Measurements from ENCODE around the gene TEX35.

TEX35 gene

GRCh38 chr1:178513278-178513983, 522 bp downstream of the TEX35 start:
- Histone ChIP-seq H3K27ac (ENCODE audit: low read depth, low read length) (no peak overlapping the region), H3K27me3 (ENCODE audit: insufficient read depth, low read length) (no peaks in the 10 kb centered on the region), H3K4me1 (ENCODE audit: control insufficient read depth, insufficient read depth, low read length, unreplicated experiment) (no peaks in the 10 kb centered on the region), H3K4me3 (ENCODE audit: low read depth, low read length) (no peak overlapping the region), H3K36me3 (ENCODE audit: insufficient read depth, low read length) (no peaks in the 10 kb centered on the region), H2AFZ (ENCODE audit: low read length, unreplicated experiment) (no peak overlapping the region), H3K79me2 (ENCODE audit: control insufficient read depth, insufficient read depth, low read length, unreplicated experiment) (no peaks in the 10 kb centered on the region)

- no peak overlapping the region for H3K4me3 ChIP-seq (ENCODE audit: low read depth, low read length)
- no peak overlapping the region for H3K27ac ChIP-seq (ENCODE audit: low read depth, low read length)
- no peak overlapping the region for H2AFZ ChIP-seq (ENCODE audit: low read length, unreplicated experiment)
- no peaks in the 10 kb centered on the region for H3K4me1 ChIP-seq (ENCODE audit: control insufficient read depth, insufficient read depth, low read length, unreplicated experiment)
- no peaks in the 10 kb centered on the region for H3K79me2 ChIP-seq (ENCODE audit: control insufficient read depth, insufficient read depth, low read length, unreplicated experiment)
- H3K36me3 ChIP-seq (ENCODE audit: insufficient read depth, low read length), result no peaks in the 10 kb centered on the region
- no peaks in the 10 kb centered on the region for H3K27me3 ChIP-seq (ENCODE audit: insufficient read depth, low read length)
Measured at GRCh38 chr1:178516110-178516509, 3.2 kb downstream of the TEX35 start.

- Histone ChIP-seq H3K27ac (ENCODE audit: low read depth, low read length) (no peak overlapping the region), H3K79me2 (ENCODE audit: control insufficient read depth, insufficient read depth, low read length, unreplicated experiment) (no peaks in the 10 kb centered on the region), H3K36me3 (ENCODE audit: insufficient read depth, low read length) (no peaks in the 10 kb centered on the region), H3K4me3 (ENCODE audit: low read depth, low read length) (no peak overlapping the region), H3K27me3 (ENCODE audit: insufficient read depth, low read length) (no peaks in the 10 kb centered on the region), H3K4me1 (ENCODE audit: control insufficient read depth, insufficient read depth, low read length, unreplicated experiment) (no peaks in the 10 kb centered on the region), H2AFZ (ENCODE audit: low read length, unreplicated experiment) (no peak overlapping the region)
Measured at GRCh38 chr1:178518894-178519293, 6.0 kb downstream of the TEX35 start.

DNA sequence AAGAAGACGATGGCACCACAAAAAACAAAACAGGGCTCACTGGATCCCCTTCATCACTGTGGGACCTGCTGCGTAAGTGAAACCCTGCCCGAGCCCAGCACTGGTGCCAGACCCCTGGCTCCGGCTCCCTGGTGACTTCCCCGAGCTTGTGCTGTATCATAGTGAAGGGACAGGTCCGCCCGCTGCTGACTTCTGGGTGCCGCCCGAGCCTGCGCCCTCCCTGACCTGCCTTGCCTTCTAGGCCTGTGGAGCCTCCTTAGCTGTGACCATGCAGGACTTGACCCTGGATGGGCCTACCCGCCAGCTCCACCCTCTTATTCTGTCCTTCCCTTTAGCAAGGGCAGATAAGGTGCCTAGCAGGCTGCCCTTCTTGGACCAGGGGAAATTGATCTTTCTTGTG, 7.9 kb downstream of the TEX35 start:
- no peaks in the 10 kb centered on the region for H3K4me1 ChIP-seq (ENCODE audit: control insufficient read depth, insufficient read depth, low read length, unreplicated experiment)
- H3K27me3 ChIP-seq (ENCODE audit: insufficient read depth, low read length), result no peaks in the 10 kb centered on the region
- H3K27ac ChIP-seq (ENCODE audit: low read depth, low read length), result no peak overlapping the region
- H3K4me3 ChIP-seq (ENCODE audit: low read depth, low read length), result no peak overlapping the region
- H2AFZ ChIP-seq (ENCODE audit: low read length, unreplicated experiment), result no peak overlapping the region
- no peaks in the 10 kb centered on the region for H3K36me3 ChIP-seq (ENCODE audit: insufficient read depth, low read length)
- H3K79me2 ChIP-seq (ENCODE audit: control insufficient read depth, insufficient read depth, low read length, unreplicated experiment), result no peaks in the 10 kb centered on the region

DNA sequence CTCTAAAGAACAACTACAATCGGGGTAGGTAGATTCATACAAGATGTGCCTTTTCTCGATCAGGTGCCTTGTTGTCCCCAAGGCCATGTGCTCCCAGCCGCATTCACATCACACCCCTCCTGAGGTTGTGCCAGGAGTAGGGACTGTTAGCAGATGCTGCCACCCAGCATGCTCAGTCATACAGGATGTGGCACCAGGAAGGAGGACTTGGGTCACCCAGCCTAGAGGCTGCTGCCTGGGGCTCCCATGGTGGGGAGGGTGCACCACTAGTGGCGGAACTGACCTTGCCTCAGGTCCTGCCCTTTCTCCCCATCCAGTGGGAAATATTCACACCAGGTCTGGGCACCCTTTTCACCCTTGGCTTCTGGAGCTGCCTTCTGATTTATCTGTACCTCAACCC, 8.3 kb downstream of the TEX35 start:
- Histone ChIP-seq H3K79me2 (ENCODE audit: control insufficient read depth, insufficient read depth, low read length, unreplicated experiment) (no peaks in the 10 kb centered on the region), H2AFZ (ENCODE audit: low read length, unreplicated experiment) (no peak overlapping the region), H3K4me3 (ENCODE audit: low read depth, low read length) (no peak overlapping the region), H3K27me3 (ENCODE audit: insufficient read depth, low read length) (no peaks in the 10 kb centered on the region), H3K36me3 (ENCODE audit: insufficient read depth, low read length) (no peaks in the 10 kb centered on the region), H3K4me1 (ENCODE audit: control insufficient read depth, insufficient read depth, low read length, unreplicated experiment) (no peaks in the 10 kb centered on the region), H3K27ac (ENCODE audit: low read depth, low read length) (no peak overlapping the region)

DNA sequence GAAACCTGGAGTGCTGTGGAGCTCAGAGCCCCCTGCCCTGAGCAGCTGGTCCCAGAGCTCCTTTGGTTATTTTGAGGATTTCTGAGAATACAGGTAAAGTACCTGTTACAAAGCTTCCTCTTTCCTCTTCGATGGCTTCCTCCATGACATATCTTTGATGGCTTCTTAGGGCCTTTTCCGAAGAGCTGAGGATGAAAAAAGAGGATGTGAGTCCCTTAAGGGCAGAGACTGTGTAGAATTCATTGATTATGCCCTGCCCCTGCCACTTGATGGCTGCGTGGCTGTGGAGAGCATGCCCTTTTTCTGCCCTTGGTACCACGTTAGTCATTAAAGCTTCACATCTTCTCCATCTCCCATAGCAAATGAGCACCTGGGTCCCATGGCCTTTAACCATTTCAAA, 14.2 kb downstream of the TEX35 start:
- Histone ChIP-seq H3K27ac (ENCODE audit: low read depth, low read length) (no peak overlapping the region), H3K27me3 (ENCODE audit: insufficient read depth, low read length) (no peaks in the 10 kb centered on the region)

GRCh38 chr1:178528228-178528952, 15.5 kb downstream of the TEX35 start:
- Histone ChIP-seq H3K79me2 (ENCODE audit: control insufficient read depth, insufficient read depth, low read length, unreplicated experiment) (no peaks in the 10 kb centered on the region), H3K4me1 (ENCODE audit: control insufficient read depth, insufficient read depth, low read length, unreplicated experiment) (peaks cover 22% of the 10 kb centered on the region), H3K27ac (ENCODE audit: low read depth, low read length) (no peak overlapping the region), H3K36me3 (ENCODE audit: insufficient read depth, low read length) (no peaks in the 10 kb centered on the region), H2AFZ (ENCODE audit: low read length, unreplicated experiment) (no peak overlapping the region), H3K27me3 (ENCODE audit: insufficient read depth, low read length) (no peaks in the 10 kb centered on the region), H3K4me3 (ENCODE audit: low read depth, low read length) (no peak overlapping the region)

More for the DNA sequence above, 14.2 kb downstream of the TEX35 start:
- no peak overlapping the region for H3K4me3 ChIP-seq (ENCODE audit: low read depth, low read length)
- H3K4me1 ChIP-seq (ENCODE audit: control insufficient read depth, insufficient read depth, low read length, unreplicated experiment), result peaks cover 21% of the 10 kb centered on the region
- no peaks in the 10 kb centered on the region for H3K79me2 ChIP-seq (ENCODE audit: control insufficient read depth, insufficient read depth, low read length, unreplicated experiment)
- H2AFZ ChIP-seq (ENCODE audit: low read length, unreplicated experiment), result no peak overlapping the region
- no peaks in the 10 kb centered on the region for H3K36me3 ChIP-seq (ENCODE audit: insufficient read depth, low read length)

- H3K36me3 ChIP-seq (ENCODE audit: insufficient read depth, low read length), result no peaks in the 10 kb centered on the region
- H3K27ac ChIP-seq (ENCODE audit: low read depth, low read length), result no peak overlapping the region
- no peaks in the 10 kb centered on the region for H3K79me2 ChIP-seq (ENCODE audit: control insufficient read depth, insufficient read depth, low read length, unreplicated experiment)
- no peak overlapping the region for H2AFZ ChIP-seq (ENCODE audit: low read length, unreplicated experiment)
- no peaks in the 10 kb centered on the region for H3K27me3 ChIP-seq (ENCODE audit: insufficient read depth, low read length)
- H3K4me1 ChIP-seq (ENCODE audit: control insufficient read depth, insufficient read depth, low read length, unreplicated experiment), result peaks cover 22% of the 10 kb centered on the region
- H3K4me3 ChIP-seq (ENCODE audit: low read depth, low read length), result no peak overlapping the region
Measured at GRCh38 chr1:178528953-178529335, 16.0 kb downstream of the TEX35 start.

- no peak overlapping the region for H3K27ac ChIP-seq (ENCODE audit: low read depth, low read length)
Measured at GRCh38 chr1:178529364-178530036, 16.6 kb downstream of the TEX35 start.

DNA sequence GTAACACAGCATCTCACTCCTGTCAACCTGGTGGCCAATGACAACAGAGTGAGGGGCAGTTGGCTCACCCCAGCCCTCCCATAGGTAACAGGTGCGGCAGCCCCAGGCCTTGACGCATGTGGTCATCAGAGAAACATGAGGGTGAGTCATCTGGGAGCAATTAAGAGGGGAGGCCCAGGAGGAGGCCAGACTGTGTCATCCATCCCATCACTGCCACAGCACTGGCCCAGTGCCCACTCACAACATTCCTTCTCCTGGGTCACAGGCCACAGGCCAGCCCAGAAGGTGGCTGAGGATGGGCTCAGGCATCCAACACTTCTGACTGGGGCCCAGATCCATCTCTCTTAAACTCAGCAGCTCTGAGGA, 17.1 kb downstream of the TEX35 start:
- Histone ChIP-seq H3K27ac (ENCODE audit: low read depth, low read length) (no peak overlapping the region), H2AFZ (ENCODE audit: low read length, unreplicated experiment) (no peak overlapping the region), H3K4me3 (ENCODE audit: low read depth, low read length) (no peak overlapping the region), H3K4me1 (ENCODE audit: control insufficient read depth, insufficient read depth, low read length, unreplicated experiment) (peaks cover 22% of the 10 kb centered on the region), H3K36me3 (ENCODE audit: insufficient read depth, low read length) (no peaks in the 10 kb centered on the region), H3K79me2 (ENCODE audit: control insufficient read depth, insufficient read depth, low read length, unreplicated experiment) (no peaks in the 10 kb centered on the region), H3K27me3 (ENCODE audit: insufficient read depth, low read length) (no peaks in the 10 kb centered on the region)

More at GRCh38 chr1:178529364-178530036, 16.6 kb downstream of the TEX35 start:
- H3K36me3 ChIP-seq (ENCODE audit: insufficient read depth, low read length), result no peaks in the 10 kb centered on the region
- H3K79me2 ChIP-seq (ENCODE audit: control insufficient read depth, insufficient read depth, low read length, unreplicated experiment), result no peaks in the 10 kb centered on the region
- H3K4me1 ChIP-seq (ENCODE audit: control insufficient read depth, insufficient read depth, low read length, unreplicated experiment), result peaks cover 22% of the 10 kb centered on the region
- H3K4me3 ChIP-seq (ENCODE audit: low read depth, low read length), result no peak overlapping the region
- H3K27me3 ChIP-seq (ENCODE audit: insufficient read depth, low read length), result no peaks in the 10 kb centered on the region
- no peak overlapping the region for H2AFZ ChIP-seq (ENCODE audit: low read length, unreplicated experiment)

- Histone ChIP-seq H3K27ac (ENCODE audit: low read depth, low read length) (no peak overlapping the region), H3K79me2 (ENCODE audit: control insufficient read depth, insufficient read depth, low read length, unreplicated experiment) (no peaks in the 10 kb centered on the region), H3K36me3 (ENCODE audit: insufficient read depth, low read length) (no peaks in the 10 kb centered on the region), H3K4me1 (ENCODE audit: control insufficient read depth, insufficient read depth, low read length, unreplicated experiment) (peaks cover 22% of the 10 kb centered on the region), H3K27me3 (ENCODE audit: insufficient read depth, low read length) (no peaks in the 10 kb centered on the region), H2AFZ (ENCODE audit: low read length, unreplicated experiment) (no peak overlapping the region), H3K4me3 (ENCODE audit: low read depth, low read length) (no peak overlapping the region)
Measured at GRCh38 chr1:178530502-178530901, 17.6 kb downstream of the TEX35 start.

All from ACC112 (cell line).